T-helper 2 cell (primary cell): ENCODE measurements around the gene VWA2.

Experiments
- DNase-seq, 5 experiments: peaks; one replicate each; pipeline versions ENCODE4 v3.0.0 to v3.0.0-alpha.2; 2012 to 2022
- total RNA-seq, 2 donors: gene quantifications; one replicate each; lab custom pipeline; 2026; lab: John Stamatoyannopoulos, UW

VWA2 gene
- 0 reads per million in 2 donors for total RNA-seq

- DNase-seq = peak in 1 of 5 experiments; percentile 11
Measured at GRCh38 chr10:114239117-114239993, at the start of gene VWA2. Gene VWA2 (plus strand): TSS chr10:114239254. CDS start chr10:114248714, 9,460 bp downstream.

- no peak for DNase-seq
Measured at GRCh38 chr10:114189700-114190099, 49.4 kb upstream of the VWA2 start.

- peak in 1 of 5 experiments; percentile 83 for DNase-seq
Measured at GRCh38 chr10:114195079-114195478, 44.0 kb upstream of the VWA2 start.

GRCh38 chr10:114199239-114199638, 39.8 kb upstream of the VWA2 start:
- no peak for DNase-seq

GRCh38 chr10:114202812-114203211, 36.2 kb upstream of the VWA2 start:
- DNase-seq = no peak

GRCh38 chr10:114206902-114207301, 32.2 kb upstream of the VWA2 start:
- DNase-seq = no peak

- DNase-seq = no peak
Measured at GRCh38 chr10:114207349-114207748, 31.7 kb upstream of the VWA2 start.

GRCh38 chr10:114208351-114208750, 30.7 kb upstream of the VWA2 start:
- DNase-seq = no peak

- no peak for DNase-seq
Measured at GRCh38 chr10:114212153-114212552, 26.9 kb upstream of the VWA2 start.

- no peak for DNase-seq
Measured at GRCh38 chr10:114215033-114215432, 24.0 kb upstream of the VWA2 start.

GRCh38 chr10:114220281-114220680, 18.8 kb upstream of the VWA2 start:
- DNase-seq = no peak

- no peak for DNase-seq
Measured at GRCh38 chr10:114221235-114221634, 17.8 kb upstream of the VWA2 start.

- DNase-seq = no peak
Measured at GRCh38 chr10:114223066-114223465, 16.0 kb upstream of the VWA2 start.

- DNase-seq = no peak
Measured at GRCh38 chr10:114228156-114228555, 10.9 kb upstream of the VWA2 start.

GRCh38 chr10:114232561-114233176, 6.4 kb upstream of the VWA2 start:
- no peak for DNase-seq

GRCh38 chr10:114233482-114233881, 5.6 kb upstream of the VWA2 start:
- no peak for DNase-seq

GRCh38 chr10:114234132-114234531, 4.9 kb upstream of the VWA2 start:
- no peak for DNase-seq

GRCh38 chr10:114239994-114240345, 916 bp downstream of the VWA2 start:
- DNase-seq = no peak

GRCh38 chr10:114242235-114242634, 3.2 kb downstream of the VWA2 start:
- no peak for DNase-seq

GRCh38 chr10:114243661-114244060, 4.6 kb downstream of the VWA2 start:
- DNase-seq = no peak

GRCh38 chr10:114244126-114244525, 5.1 kb downstream of the VWA2 start:
- DNase-seq = no peak

- DNase-seq = no peak
Measured at GRCh38 chr10:114245121-114245791, 6.2 kb downstream of the VWA2 start.

GRCh38 chr10:114246679-114247305, 7.7 kb downstream of the VWA2 start:
- no peak for DNase-seq
